GM18517 (cell line): ENCODE data around the gene CADPS2.
"Not testable (repeated sequence)": the region's sequence is repeated elsewhere in the genome, so short reads cannot be mapped to it uniquely, and the experiment has no call there.

Experiments
- ATAC-seq: cut with Tn5 transposase; IDR thresholded peaks from one replicate; pipeline ENCODE4 v1.9.1; 2021; ENCODE audit warnings: mild to moderate bottlenecking, moderate library complexity; ENCODE audit not compliant: unreplicated experiment

CADPS2 gene

DNA sequence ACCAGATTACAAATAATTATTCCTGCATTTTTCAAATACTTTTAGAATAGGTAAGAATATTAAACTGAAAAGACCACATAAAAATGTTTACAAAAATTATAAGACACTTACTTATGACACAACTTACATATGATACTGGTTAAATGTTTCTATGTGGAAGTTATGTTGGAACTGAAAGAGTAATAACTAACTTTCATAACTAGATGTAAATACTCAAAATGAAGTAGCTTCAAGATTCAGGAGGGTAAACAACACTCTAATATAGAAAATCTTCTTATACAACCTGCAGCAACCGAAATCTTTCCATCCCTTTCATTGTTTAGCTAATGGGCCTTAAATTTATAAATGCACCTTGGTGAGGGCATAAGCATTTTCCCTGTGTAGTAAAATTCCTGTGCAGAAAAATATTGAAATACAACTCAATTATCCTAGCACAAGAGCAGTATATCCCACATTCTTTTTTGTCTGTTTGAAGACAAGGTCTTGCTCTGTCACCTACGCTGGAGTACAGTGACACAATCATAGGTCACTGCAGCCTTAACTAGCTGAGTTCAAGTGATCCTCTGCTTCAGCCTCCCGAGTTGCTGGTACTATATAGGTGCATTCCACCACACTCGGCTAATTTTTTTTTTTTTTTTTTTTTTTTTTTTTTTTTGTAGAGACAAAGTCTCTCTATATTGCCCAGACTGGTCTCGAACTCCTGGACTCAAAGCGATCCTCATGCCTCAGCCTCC, 168.7 kb downstream of the CADPS2 start:
- no peak for ATAC-seq

DNA sequence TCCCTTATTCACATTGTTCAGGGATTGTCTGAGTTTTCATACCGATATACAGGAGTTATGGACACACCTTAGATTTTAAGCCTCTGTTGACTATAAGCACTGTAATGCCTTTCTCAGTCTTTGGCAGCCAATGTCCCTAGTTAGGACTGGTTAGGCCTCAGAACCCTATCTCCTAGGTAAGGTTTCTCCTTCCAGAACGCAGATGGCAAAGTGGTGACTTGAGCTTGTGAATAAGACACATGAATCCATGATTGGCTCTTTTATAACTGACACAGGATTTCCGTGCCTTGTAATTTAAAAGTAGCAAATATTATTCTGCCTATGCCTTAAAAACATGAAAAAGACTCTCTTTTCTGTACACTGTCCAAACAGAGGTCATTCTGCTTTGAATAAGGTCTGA, 171.1 kb downstream of the CADPS2 start:
- no peak for ATAC-seq

DNA sequence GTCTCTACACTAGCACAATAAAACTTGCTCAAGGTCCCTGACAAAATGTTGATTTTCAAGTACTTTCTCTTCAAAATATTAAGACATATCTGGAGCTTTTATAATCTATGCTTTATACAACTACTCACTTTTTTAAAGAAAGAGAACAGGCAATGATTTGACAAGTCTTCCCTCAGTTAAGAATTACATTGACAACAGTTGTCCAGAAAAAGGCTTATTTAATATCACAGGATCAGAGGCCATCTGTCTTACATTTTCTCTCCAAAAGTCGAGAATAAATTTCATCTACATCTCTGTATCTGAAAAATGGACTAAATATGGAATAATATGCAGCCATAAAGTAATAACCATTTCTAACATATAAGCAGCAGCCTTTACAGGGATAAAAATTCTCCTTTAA, 175.3 kb downstream of the CADPS2 start:
- no peak for ATAC-seq

DNA sequence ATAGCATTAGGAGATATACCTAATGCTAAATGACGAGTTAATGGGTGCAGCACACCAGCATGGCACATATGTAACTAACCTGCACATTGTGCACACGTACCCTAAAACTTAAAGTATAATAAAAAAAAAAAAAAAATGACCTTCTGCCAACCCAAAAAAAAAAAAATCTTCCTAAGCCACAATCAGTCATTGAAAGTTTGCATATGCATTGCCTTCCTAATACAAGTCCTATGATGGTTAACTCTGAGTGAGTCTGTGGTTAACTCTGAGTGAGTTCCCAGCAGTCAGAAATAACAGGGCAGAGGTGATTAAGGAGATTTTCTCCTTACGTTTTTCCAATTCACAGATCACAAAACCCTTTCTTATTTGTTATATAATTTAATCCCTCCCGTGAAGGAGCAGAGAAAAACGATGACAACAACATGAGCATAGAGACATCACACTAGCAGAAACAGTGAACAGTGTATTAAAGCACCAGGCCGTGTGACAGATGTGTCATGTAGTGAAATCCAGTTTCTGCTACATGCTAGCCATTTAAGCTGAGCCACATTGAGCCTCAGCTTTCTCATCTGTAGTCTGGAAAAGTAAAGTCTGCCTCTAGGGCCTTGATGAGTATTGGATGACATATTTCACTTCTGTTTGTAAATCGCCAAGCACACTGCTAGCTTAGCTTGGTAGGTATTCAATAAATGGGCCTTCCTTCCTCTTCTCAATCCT, 176.2 kb downstream of the CADPS2 start:
- no peak for ATAC-seq

DNA sequence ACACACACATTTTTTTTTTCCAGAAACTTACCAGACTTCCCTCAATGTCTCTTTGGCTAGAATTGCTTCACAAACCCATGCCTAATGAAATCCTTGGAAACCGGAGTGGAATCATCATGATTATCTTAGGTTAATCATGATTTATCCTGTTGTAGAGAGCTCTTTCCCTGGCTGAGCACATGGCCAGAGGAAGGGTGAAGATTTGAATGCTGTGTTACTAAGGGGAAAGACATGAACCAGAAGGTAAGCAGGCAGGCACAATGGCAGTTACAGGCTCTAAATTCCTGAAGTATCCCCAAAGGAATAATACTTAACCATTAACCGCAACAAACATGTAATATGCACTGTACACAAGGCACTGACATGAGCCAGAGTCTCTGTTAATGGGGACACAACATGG, 179.4 kb downstream of the CADPS2 start:
- ATAC-seq, result no peak

DNA sequence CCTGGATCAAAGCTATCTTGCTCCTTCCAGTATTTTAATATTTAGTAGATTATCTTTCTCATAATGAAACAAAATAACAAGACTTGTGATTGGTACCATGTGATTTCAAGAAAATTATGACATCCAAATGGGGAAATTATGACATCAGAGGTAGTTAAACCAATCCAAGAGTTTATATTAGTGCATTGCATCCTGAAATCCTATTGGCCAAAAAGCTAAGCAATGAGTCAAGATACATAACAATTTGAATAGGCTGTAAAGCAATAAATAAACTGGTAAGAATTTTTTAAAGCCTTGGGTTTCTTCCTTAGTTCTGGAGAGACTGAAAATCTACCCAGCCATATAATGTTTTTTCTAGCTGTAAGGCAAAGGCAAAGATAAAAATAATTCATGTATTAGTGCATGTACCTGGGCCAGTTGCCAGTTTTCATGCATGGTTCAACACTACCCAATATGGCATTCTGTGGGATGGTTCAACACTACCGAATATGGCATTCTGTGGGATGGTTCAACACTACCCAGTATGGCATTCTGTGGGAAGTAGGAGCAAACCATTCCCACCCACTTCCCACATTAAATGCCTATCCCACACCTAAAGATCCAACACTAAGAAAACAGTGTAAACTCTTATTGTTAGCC, 183.3 kb downstream of the CADPS2 start, which contains the start of gene RNF148:
Gene RNF148, minus strand, starts transcription at position 51 of the 639 bp plus-strand sequence. CDS start 172 bp downstream, outside the sequence.
- ATAC-seq, result no peak

DNA sequence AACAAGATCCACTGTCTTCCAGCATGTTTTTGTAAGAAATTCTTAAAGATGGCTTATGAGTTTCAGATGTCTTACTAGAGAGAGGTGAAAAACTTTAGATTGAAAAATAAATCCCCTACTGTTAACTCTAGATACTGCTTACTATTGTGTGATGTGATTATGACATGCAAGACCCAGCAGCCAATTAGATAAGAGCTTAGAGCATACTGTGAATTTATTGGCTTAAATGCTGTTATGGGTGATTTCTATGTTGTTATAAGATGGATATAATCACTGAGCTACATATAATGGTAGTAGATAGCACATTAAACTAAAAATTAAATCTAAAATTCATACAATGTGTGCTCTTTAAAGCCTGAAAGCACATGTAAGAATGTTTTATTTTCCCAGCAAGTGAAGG, 187.2 kb downstream of the CADPS2 start, which contains the start of gene RNF133:
Gene RNF133, minus strand, starts transcription at position 101 of the 400 bp plus-strand sequence. CDS start 199 bp downstream, outside the sequence.
- no peak for ATAC-seq

DNA sequence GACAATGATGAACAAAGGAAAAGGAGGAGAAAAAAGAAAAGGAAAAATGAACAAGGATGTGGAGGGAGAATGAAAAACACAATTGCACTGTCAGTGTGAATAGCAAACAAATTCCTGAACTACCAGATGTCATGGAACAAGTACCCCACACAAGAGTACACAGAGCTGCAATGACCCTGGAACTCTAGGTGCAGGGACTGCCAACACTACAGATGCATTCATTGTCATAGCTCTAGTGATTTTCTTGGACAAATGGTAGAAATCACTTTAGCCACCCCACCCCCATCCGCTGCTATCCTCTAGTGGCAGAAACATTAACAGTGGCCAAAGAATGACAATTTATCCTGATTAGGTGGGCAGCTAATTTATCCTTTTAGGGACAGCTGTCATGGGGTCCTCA, 190.4 kb downstream of the CADPS2 start:
- no peak for ATAC-seq

DNA sequence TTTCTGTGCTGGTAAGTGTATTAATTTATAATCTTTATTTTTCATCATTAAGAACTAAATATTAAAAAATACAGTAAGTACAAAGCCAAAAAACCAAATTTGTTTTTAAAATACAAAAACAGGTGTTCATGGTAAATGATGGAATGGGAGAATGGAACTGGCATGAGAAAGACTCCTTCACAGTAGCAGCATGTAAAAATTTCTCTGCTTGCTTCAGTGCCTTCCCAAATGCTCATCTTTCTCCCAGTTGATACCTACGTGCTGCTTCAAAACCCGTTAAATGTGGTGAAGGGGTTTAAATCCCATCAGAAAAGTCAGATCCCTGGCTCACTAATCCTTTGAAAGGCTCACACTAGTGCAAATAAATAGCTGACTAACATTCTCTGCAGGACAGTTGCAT, 191.6 kb downstream of the CADPS2 start:
- no peak for ATAC-seq

DNA sequence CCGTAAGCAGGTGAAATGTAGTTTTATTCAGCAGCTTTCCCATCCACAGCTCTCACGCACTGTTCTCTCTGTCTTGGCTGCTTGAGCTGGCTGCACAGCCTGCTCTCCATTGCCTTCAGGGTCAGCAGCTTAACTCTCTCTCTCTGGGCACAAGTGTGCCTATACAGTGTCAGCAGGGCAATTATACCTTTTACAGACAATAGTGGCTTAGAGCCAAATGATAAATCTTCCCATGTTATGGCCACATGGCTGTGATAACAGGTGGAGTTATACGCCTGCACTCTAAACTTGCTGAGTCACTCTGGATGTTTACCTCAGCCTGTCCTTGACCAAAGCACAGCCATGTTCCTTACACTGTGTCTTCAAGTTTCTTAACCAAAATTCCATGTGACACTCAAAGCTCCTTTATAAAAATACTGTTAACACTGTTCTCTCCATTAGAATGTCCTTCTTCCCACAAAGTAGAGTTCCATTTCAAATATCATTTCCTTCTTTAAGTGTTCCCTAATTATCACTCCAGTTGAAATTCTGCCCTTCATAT, 193.4 kb downstream of the CADPS2 start:
- no peak for ATAC-seq

DNA sequence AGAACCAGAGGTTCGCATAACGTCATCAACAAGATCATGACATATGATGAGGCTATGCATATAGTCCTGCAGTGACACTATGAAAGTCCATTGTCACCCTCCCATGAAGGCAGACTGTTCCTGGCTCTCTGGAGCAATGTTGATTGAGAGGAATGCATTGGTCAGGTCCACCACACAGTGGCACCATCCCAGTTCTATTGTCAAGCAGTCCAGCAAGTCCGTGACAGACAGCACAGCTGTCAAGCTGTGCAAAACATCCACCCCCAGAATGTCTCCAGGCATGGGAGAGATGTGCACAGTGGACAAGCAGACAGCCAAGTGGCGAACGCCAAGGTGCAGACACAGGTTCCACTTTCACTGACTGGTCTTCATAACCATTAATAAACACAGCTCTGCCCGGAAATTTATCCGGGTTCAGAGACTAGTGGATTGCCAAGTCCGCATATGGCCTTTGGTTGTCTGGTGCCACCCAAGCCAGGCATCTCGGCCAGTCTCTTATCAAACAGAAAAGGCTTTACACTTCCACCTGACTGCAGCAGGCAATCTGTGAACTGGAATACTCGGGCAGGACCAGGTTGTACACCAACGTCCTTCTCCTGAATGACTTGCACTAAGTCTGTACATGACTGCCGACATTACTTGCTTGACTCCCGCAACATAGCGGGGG, 194.6 kb downstream of the CADPS2 start:
- ATAC-seq, result no peak

DNA sequence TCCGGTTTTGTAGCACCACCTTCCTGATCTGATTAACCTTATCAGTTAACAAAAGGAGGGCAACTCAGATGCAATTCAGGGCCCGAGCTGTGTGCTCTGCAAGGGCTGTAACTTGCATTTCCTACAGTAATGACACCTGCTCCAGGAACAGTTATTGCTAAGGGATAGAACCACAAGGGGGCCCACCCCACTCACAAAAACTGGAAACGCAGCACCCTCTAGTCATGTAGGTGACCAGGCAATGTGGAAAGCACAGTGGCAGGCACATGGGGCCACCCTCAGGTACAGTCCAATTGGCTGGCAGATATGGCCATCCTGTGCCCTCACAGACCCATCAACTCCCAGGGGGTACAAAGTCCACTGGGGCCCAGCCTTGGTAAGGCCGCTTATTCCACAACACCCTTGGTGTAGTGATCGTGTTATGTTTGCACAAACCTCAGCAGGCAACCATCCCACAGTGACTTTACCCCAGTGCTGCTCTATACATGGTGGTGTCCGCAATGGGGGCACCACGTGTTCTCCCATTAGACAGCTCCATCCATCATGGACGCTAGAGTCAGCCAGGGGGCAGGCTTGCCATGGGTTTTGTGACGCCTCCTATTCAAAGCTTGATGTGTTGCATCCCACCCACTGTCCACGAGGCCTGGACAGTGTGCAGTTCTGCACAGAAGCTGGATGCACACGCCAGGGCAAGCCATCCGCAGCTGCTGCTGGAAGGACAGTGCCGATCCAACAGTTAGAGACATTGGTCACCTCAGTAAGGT, 196.7 kb downstream of the CADPS2 start:
- ATAC-seq, result no peak

DNA sequence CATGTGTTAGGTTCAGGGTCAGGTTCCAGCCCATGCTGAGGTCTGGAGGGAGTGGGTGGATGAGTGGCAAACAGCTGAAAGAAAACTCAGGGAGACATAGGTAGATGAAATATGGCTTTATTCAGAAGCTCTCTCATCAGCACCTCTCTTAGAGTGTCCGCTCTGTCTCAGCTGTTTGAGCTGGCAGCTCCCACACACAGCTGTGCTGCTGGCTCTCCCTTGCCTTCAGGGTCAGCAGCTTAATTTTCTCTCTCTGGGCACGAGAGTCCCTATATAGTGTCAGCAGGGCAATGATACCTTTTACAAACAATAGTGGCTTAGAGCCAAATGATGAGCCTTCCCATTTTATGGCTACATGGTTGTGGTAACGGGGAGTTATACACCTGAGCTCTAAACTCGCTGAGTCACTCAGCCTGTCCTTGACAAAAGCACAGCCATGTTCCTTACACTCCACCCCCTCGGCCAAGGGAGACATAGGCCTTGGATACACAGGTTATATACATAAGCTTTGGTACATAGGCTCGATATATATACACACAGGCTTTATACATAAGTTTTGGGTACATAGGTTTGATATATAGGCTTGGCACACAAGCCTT, 197.8 kb downstream of the CADPS2 start:
- ATAC-seq, result no peak

DNA sequence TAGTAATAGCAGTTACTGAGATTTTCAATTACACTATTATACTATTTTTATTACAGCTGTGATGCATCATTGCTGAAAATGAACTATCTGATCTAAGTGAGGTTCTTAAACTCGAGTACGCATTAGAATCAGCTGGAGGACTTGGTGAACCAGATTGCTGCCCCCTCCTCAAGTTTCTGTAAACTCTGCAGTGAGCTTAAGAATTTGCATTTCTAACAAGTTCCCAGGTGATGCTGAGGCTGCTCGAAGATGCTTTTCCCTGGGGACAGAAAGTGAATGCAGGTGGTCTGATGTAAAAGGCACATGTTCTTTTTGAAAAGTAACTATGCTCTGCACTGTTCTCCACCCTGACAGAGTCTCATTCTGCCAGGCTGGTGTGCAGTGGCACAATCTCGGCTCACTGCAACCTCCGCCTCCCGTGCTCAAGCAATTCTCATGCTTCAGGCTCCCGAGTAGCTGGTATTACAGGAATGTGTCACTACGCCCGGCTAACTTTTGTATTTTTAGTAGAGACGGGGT, 199.8 kb downstream of the CADPS2 start:
- no peak for ATAC-seq

DNA sequence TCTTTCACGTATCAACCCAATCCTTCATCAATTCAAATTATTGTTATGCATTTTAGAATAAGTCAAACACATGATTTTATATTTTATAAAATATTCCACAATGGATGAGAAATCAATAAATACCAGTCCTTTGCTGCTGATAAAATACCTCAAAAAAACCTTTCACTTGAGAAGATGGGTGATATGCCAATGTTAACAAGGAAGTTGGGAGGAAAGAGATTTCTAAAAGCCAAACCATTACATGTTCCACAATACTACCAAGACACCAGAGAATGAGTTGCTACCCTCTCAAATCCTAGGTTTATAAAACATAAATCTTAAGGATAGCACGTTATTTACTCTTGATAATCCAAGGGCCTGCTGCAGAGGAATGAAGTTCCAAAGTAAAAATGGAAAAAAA, 201.8 kb downstream of the CADPS2 start:
- no peak for ATAC-seq

DNA sequence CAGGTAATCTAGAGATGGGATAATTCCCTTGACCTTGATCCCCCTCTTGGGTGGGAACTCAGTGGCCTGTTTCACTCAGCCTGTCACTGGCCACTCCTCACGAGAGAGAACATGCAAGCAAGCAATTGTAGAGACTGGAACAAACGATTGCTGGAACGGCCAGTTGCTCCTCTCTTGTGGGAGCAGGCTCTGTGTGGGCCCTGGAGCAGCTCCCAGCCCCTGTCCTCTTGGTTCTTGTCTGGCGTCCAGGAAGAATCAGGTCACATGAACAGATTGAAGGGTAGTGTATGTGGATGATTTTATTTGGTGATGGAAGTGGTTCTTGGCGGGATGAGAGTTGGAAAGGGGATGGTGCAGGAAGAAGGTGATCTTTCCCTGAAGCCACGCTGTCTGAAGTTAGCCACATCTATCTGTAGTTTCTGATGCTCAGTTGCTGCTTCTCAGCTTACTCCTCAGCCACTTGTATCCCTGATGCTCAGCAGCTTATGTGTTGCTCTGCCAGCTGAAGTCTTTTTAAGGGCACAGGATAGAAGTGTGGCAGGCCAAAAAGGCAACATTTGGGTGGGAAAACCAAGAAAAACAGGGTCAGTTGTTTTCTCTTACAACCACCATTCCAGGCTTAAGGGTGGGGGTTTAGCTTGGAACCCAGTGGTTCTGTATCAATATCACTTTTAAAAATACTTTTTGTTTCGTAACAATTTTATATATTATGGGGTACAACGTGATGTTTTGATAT, 203.3 kb downstream of the CADPS2 start:
- no peak for ATAC-seq

DNA sequence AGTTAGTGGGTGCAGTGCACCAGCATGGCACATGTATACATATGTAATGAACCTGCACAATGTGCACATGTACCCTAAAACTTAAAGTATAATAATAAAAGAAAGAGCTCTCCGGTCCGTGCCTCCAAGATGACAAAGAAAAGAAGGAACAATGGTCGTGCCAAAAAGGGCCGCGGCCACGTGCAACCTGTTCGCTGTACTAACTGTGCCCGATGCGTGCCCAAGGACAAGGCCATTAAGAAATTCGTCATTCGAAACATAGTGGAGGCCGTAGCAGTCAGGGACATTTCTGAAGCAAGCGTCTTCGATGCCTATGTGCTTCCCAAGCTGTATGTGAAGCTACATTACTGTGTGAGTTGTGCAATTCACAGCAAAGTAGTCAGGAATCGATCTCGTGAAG, 205.1 kb downstream of the CADPS2 start:
- ATAC-seq, result not testable (repeated sequence)

DNA sequence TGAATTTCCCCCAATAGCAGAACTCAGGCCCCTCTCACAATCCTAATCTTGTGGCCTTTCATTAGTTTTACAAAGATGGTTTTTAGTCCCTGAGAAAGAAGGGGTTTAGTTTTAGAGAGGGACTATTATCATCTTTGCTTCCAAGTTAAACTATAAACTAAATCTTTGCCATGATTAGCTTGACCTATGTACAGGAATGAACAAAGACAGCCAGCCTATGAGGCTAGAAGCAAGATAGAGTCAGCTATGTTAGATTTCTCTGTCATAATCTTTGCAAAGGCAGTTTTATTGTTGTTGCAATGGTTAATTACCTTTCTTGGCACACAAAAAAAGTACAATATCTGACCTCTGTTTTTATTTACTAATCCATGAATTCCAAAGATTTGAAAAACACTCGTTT, 206.4 kb downstream of the CADPS2 start:
- no peak for ATAC-seq

DNA sequence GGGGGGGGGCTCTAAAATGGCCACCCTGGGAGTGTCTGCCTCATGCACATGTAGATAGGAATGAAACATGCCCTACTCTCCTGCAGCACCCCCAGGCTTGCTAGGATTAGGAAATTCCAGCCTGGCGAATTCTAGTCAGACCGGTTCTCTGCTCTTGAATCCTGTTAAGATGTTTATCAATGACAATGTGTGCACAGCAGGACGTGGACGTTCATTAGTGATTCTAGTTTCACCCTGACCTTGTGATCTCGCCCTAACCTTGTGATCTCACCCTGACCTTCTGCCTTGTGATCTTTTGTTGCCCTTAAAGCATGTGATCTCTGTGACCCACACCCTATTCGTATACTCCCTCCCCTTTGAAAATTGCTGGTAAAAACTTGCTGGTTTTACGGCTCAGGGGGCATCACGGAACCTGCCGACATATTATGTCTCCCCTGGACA, 207.0 kb downstream of the CADPS2 start:
- not testable (repeated sequence) for ATAC-seq
